IMR-90 (cell line): ENCODE results near the gene KLK6. TPM values are rescaled to one million over a fixed set of nuclear protein-coding genes. Genes with fewer than 3 reads are reported as not detected.

ENCODE experiments used
- ATAC-seq: fragments of 200-7000 bp; cut with Tn5 transposase; 2 replicates; pipeline ENCODE4 v1.9.1; 2020; ENCODE audit warnings: low read depth, mild to moderate bottlenecking, moderate library complexity
- BruUV-seq: library from RNA; stranded (reverse); fragments of 400-500 nt; replicated peaks from 2 replicates; lab custom pipeline; 2021; lab: Mats Ljungman, UMichigan
- CTCF ChIA-PET: fragments of 300-600 bp; formaldehyde crosslinking; extraction: SDS; loops from one replicate; lab custom pipeline; 2021; ENCODE audit warnings: antibody characterized with exemption; lab: Yijun Ruan, JAX
- POLR2A ChIA-PET: fragments of 300-600 bp; sonication (Branson Sonifier 250); formaldehyde crosslinking; loops from one replicate; lab custom pipeline; 2022; ENCODE audit warnings: antibody characterized with exemption; ENCODE audit not compliant: unreplicated experiment; lab: Charles Lee
- DNase-seq: peaks from one replicate; pipeline ENCODE4 v3.0.0; 2013
- H2AFZ ChIP-seq: replicated peaks from 2 replicates; pipeline ENCODE3; 2013; ENCODE audit warnings: low read length, mild to moderate bottlenecking; ENCODE audit not compliant: poor library complexity
- H2AK5ac ChIP-seq: 2 replicates; pipeline ENCODE4 v1.6.1; 2013; ENCODE audit warnings: low read depth, low read length, inconsistent platforms
- H2AK9ac ChIP-seq: replicated peaks from 2 replicates; pipeline ENCODE3; 2013; ENCODE audit warnings: mild to moderate bottlenecking, low read depth, low read length, moderate library complexity; ENCODE audit not compliant: poor library complexity
- H2BK120ac ChIP-seq: 2 replicates; pipeline ENCODE4 v1.6.1; 2013; ENCODE audit warnings: low read depth, low read length, inconsistent platforms
- H2BK15ac ChIP-seq: 3 replicates; pipeline ENCODE4 v1.6.1; 2013; ENCODE audit warnings: low read depth, low read length, inconsistent platforms
- H2BK20ac ChIP-seq: 2 replicates; pipeline ENCODE4 v1.6.1; 2013; ENCODE audit warnings: low read depth, mild to moderate bottlenecking, inconsistent platforms, low read length, moderate library complexity
- H2BK5ac ChIP-seq: 2 replicates; pipeline ENCODE4 v1.6.1; 2013; ENCODE audit warnings: mild to moderate bottlenecking, low read depth, low read length, inconsistent platforms; ENCODE audit not compliant: poor library complexity, severe bottlenecking
- H3K14ac ChIP-seq: replicated peaks from 2 replicates; pipeline ENCODE4 v1.6.1; 2013; ENCODE audit warnings: low read depth, low read length, inconsistent platforms
- H3K18ac ChIP-seq: 2 replicates; pipeline ENCODE4 v1.6.1; 2013; ENCODE audit warnings: low read depth, low read length, control low read depth
- H3K23ac ChIP-seq: 2 replicates; pipeline ENCODE4 v1.6.1; 2013; ENCODE audit warnings: low read depth, low read length, inconsistent platforms
- H3K27ac ChIP-seq: 2 replicates; pipeline ENCODE4 v1.5.1; 2013; ENCODE audit warnings: mild to moderate bottlenecking, control low read depth, low read length; ENCODE audit not compliant: insufficient read depth
- H3K27me3 ChIP-seq: 2 replicates; pipeline ENCODE4 v1.6.1; 2013; ENCODE audit warnings: low read length; ENCODE audit not compliant: control insufficient read depth, insufficient read depth
- H3K36me3 ChIP-seq: 2 replicates; pipeline ENCODE4 v1.6.1; 2013; ENCODE audit warnings: low read length, mixed read lengths; ENCODE audit not compliant: control insufficient read depth, insufficient read depth
- H3K4ac ChIP-seq: 2 replicates; pipeline ENCODE4 v1.6.1; 2013; ENCODE audit warnings: low read depth, low read length, inconsistent platforms
- H3K4me1 ChIP-seq: 2 replicates; pipeline ENCODE4 v1.6.1; 2013; ENCODE audit warnings: low read length, mixed read lengths; ENCODE audit not compliant: control insufficient read depth, insufficient read depth
- H3K4me2 ChIP-seq: 2 replicates; pipeline ENCODE4 v1.6.1; 2013; ENCODE audit warnings: low read depth, mild to moderate bottlenecking, control low read depth, low read length, moderate library complexity
- H3K4me3 ChIP-seq: 2 replicates; pipeline ENCODE4 v1.5.1; 2013; ENCODE audit warnings: low read depth, mild to moderate bottlenecking, control low read depth, low read length, moderate library complexity; ENCODE audit not compliant: insufficient read depth
- H3K56ac ChIP-seq: 2 replicates; pipeline ENCODE4 v1.6.1; 2013; ENCODE audit warnings: low read length, inconsistent platforms; ENCODE audit not compliant: insufficient read depth; ENCODE audit errors: extremely low read depth
- H3K79me1 ChIP-seq, 2 experiments: 2 replicates each; pipeline ENCODE4 v1.6.1; 2013; ENCODE audit warnings: low read length in 2 of 2, inconsistent platforms in 1 of 2, low read depth in 1 of 2
- H3K9ac ChIP-seq: 2 replicates; pipeline ENCODE4 v1.6.1; 2013; ENCODE audit warnings: low read depth, low read length, control low read depth
- H3K9me1 ChIP-seq: 2 replicates; pipeline ENCODE4 v1.6.1; 2013; ENCODE audit warnings: low read length, inconsistent platforms; ENCODE audit not compliant: insufficient read depth
- H3K9me3 ChIP-seq: 2 replicates; pipeline ENCODE4 v1.6.1; 2013; ENCODE audit warnings: low read length; ENCODE audit not compliant: control insufficient read depth, insufficient read depth
- H4K20me1 ChIP-seq: 2 replicates; pipeline ENCODE4 v1.6.1; 2013; ENCODE audit warnings: low read length, inconsistent platforms; ENCODE audit not compliant: insufficient read depth
- H4K5ac ChIP-seq: 2 replicates; pipeline ENCODE4 v1.6.1; 2013; ENCODE audit warnings: mild to moderate bottlenecking, low read depth, low read length, control low read depth
- H4K8ac ChIP-seq, 2 experiments: 2 replicates each; pipeline ENCODE4 v1.6.1; 2013; ENCODE audit warnings: low read depth in 2 of 2, low read length in 2 of 2, control low read depth in 1 of 2, inconsistent platforms in 1 of 2
- H4K91ac ChIP-seq: 2 replicates; pipeline ENCODE4 v1.6.1; 2013; ENCODE audit warnings: low read depth, low read length, inconsistent platforms; ENCODE audit not compliant: insufficient read depth
- CHD1 ChIP-seq: IDR thresholded peaks from 2 replicates; pipeline ENCODE4 v1.6.1; 2012; ENCODE audit warnings: low read depth, low read length, improper control_type of control experiment
- ELK1 ChIP-seq: fragments of 150-350 bp; IDR thresholded peaks from 2 replicates; pipeline ENCODE4 v1.6.1; 2016; ENCODE audit warnings: low read depth, mild to moderate bottlenecking, low read length, moderate library complexity, borderline replicate concordance
- FOS ChIP-seq: fragments of 150-350 bp; IDR thresholded peaks from 2 replicates; pipeline ENCODE4 v1.6.1; 2016; ENCODE audit warnings: low read depth, low read length
- MAFK ChIP-seq: IDR thresholded peaks from 2 replicates; pipeline ENCODE4 v1.6.1; 2012; ENCODE audit warnings: low read depth, low read length, improper control_type of control experiment
- MXI1 ChIP-seq: IDR thresholded peaks from 2 replicates; pipeline ENCODE4 v1.6.1; 2012; ENCODE audit warnings: low read depth, mild to moderate bottlenecking, low read length, moderate library complexity, borderline replicate concordance
- NFE2L2 ChIP-seq: fragments of 150-350 bp; IDR thresholded peaks from 2 replicates; pipeline ENCODE4 v1.6.1; 2016; ENCODE audit warnings: low read depth, mild to moderate bottlenecking, low read length
- POLR2A ChIP-seq: IDR thresholded peaks from 2 replicates; pipeline ENCODE4 v1.6.1; 2012; ENCODE audit warnings: mild to moderate bottlenecking, low read depth, low read length
- RAD21 ChIP-seq: IDR thresholded peaks from 2 replicates; pipeline ENCODE4 v1.6.1; 2012; ENCODE audit warnings: low read length, improper control_type of control experiment
- WGBS, 2 experiments: methylation state at CpG; one replicate each; pipeline versions ENCODE4 v1.1.5 to v1.1.7; 2013; ENCODE audit warnings: missing lambda C conversion rate in 2 of 2; ENCODE audit not compliant: insufficient read length in 1 of 2; ENCODE audit errors: extremely low coverage in 2 of 2; 5-methylcytosine and 5-hydroxymethylcytosine counted together
- dilution Hi-C: fragments of 300-500 bp; cut with HindIII; formaldehyde crosslinking; loops from one replicate; pipeline ENCODE4 v1.14.3; 2018; ENCODE audit warnings: low sequenced_read_pairs; ENCODE audit not compliant: unreplicated experiment
- in situ Hi-C: fragments of 300-500 bp; cut with MboI; formaldehyde crosslinking; loops from 3 replicates; pipeline ENCODE4 v1.14.3; 2019; ENCODE audit warnings: low sequenced_read_pairs, inconsistent platforms, mixed read lengths
- intact Hi-C: fragments of 100-400 bp; cut with micrococcal nuclease; formaldehyde crosslinking; loops from 2 replicates; pipeline ENCODE4 v1.10.0; 2022
- polyA plus RNA-seq, 3 experiments: library from polyadenylated mRNA; depleted of rRNA; stranded (reverse); fragments of >200 nt; gene quantifications; 2 replicates each; pipeline ENCODE4 v1.2.3, GENCODE V29; 2012; ENCODE audit warnings: low replicate concordance in 1 of 3
- total RNA-seq: library from RNA; depleted of rRNA; stranded (reverse); fragments of >200 nt; gene quantifications from 2 replicates; pipeline ENCODE4 v1.2.3, GENCODE V29; 2012
- TF ChIP-seq, protein P1 (sequence below): conservative IDR thresholded peaks from 2 replicates; pipeline ENCODE4 v1.5.1; 2012; ENCODE audit warnings: mild to moderate bottlenecking, low read depth, low read length, improper control_type of control experiment

Gene KLK6
- total and polyA plus RNA-seq, 2 of the 4 experiments (the other 2 are of a cell fraction), result not detected

DNA sequence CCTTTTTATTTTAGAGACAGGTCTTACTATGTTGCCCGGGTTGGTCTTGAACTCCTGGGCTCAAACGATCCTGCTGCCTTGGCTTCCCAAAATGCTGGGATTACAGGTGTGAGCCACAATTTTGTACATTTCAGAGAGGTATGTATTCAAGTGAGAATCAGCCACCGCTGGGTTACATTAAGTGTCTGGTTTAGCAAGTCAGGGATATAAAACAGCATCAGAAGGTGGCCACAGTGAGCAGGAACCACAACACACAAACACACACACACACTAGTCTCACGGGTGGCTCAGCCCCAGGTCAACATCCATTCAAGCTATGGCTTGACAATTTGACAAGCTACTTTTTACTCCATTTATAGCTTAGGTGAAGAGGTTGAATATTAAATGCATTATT lies 36.7 kb downstream of the KLK6 start:
- BruUV-seq, result no TSS peak
- Histone ChIP-seq H3K18ac (no peak overlapping the region), H3K4me1 (no peaks in the 10 kb centered on the region), H4K8ac (no peak overlapping the region), H3K56ac (no peak overlapping the region), H3K23ac (no peak overlapping the region), H3K14ac (no peak overlapping the region), H3K27ac (no peak overlapping the region), H4K20me1 (no peaks in the 10 kb centered on the region), H4K5ac (no peak overlapping the region), H2AK9ac (no peak overlapping the region), H4K91ac (no peak overlapping the region), H2BK5ac (no peak overlapping the region), H3K27me3 (no peaks in the 10 kb centered on the region), H2BK20ac (no peak overlapping the region), H3K9me3 (no peaks in the 10 kb centered on the region), H3K9me1 (no peaks in the 10 kb centered on the region), H3K4me3 (no peak overlapping the region), H2AFZ (no peak overlapping the region), H3K9ac (no peak overlapping the region), H3K36me3 (no peaks in the 10 kb centered on the region), H2BK120ac (no peak overlapping the region), H3K4ac (no peak overlapping the region), H3K79me1 (no peaks in the 10 kb centered on the region), H3K4me2 (no peak overlapping the region), H2BK15ac (no peak overlapping the region), H2AK5ac (no peak overlapping the region)
- ChIA-PET CTCF (interaction anchor here (0.6 kb wide), 1 partner anchor 57 kb away, joined by 3 read pairs; no protein-coding TSS in a partner anchor), POLR2A (no interaction called here)
- TF ChIP-seq, protein P1, sequence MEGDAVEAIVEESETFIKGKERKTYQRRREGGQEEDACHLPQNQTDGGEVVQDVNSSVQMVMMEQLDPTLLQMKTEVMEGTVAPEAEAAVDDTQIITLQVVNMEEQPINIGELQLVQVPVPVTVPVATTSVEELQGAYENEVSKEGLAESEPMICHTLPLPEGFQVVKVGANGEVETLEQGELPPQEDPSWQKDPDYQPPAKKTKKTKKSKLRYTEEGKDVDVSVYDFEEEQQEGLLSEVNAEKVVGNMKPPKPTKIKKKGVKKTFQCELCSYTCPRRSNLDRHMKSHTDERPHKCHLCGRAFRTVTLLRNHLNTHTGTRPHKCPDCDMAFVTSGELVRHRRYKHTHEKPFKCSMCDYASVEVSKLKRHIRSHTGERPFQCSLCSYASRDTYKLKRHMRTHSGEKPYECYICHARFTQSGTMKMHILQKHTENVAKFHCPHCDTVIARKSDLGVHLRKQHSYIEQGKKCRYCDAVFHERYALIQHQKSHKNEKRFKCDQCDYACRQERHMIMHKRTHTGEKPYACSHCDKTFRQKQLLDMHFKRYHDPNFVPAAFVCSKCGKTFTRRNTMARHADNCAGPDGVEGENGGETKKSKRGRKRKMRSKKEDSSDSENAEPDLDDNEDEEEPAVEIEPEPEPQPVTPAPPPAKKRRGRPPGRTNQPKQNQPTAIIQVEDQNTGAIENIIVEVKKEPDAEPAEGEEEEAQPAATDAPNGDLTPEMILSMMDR, result no peak
- TF ChIP-seq CHD1, result no peak
- TF ChIP-seq POLR2A, result no peak
- no peak for TF ChIP-seq RAD21
- no peak for TF ChIP-seq NFE2L2
- TF ChIP-seq MXI1, result no peak
- TF ChIP-seq ELK1, result no peak
- no peak for TF ChIP-seq MAFK
- TF ChIP-seq FOS, result no peak
- in situ Hi-C loops, result no loop called here
- dilution Hi-C loops, result no loop called here
- WGBS, 2 experiments, result 67% methylated on average over 1 of the region's 4 CpGs; no CpG with 5 or more reads in 1 of the 2 experiments
- no peak for DNase-seq
- ATAC-seq, result no peak
- intact Hi-C loops, result loop anchor here (5.0 kb wide), 1 partner anchor 165 kb away; no protein-coding TSS in a partner anchor
